Neural cell (in vitro differentiated cells): ENCODE results near the gene HELZ2.

Source experiments
- CTCF ChIP-seq: fragments of 450-650 bp; IDR thresholded peaks from 2 replicates; pipeline ENCODE4 v1.5.1; 2014; ENCODE audit warnings: antibody characterized with exemption, mild to moderate bottlenecking, moderate library complexity; ENCODE audit not compliant: poor library complexity, severe bottlenecking
- EZH2 ChIP-seq: fragments of 200-600, 300-800 bp; shearing (Covaris generic), sonication (generic); IDR thresholded peaks from 2 replicates; pipeline ENCODE4 v1.6.1; 2014; ENCODE audit warnings: antibody characterized with exemption, low read length, borderline replicate concordance, mild to moderate bottlenecking; ENCODE audit not compliant: insufficient read depth, poor library complexity, severe bottlenecking
- REST ChIP-seq: IDR thresholded peaks from 2 replicates; pipeline ENCODE4 v1.6.1; 2012; ENCODE audit warnings: borderline replicate concordance

GRCh38 chr20:63579017-63579694 is 5.1 kb upstream of the HELZ2 start:
- TF ChIP-seq CTCF (no peak), EZH2 (no peak), REST (no peak)
